H9 (cell line): ENCODE results near the gene ARHGEF17. TPM values are rescaled to one million over a fixed set of nuclear protein-coding genes. Genes with fewer than 3 reads are reported as not detected.

ENCODE experiments used
- DNase-seq: peaks from one replicate; pipeline ENCODE4 v3.0.0-alpha.2; 2017
- H2AFZ ChIP-seq: one replicate; pipeline ENCODE4 v1.6.1; 2013; ENCODE audit warnings: mild to moderate bottlenecking, low read length, control low read depth, moderate library complexity
- H2AK5ac ChIP-seq: 2 replicates; pipeline ENCODE4 v1.6.1; 2013; ENCODE audit warnings: low read length, control low read depth, mixed read lengths; ENCODE audit not compliant: insufficient read length
- H2BK120ac ChIP-seq: one replicate; pipeline ENCODE4 v1.6.1; 2013; ENCODE audit warnings: low read depth, mild to moderate bottlenecking, low read length, control low read depth, inconsistent platforms; ENCODE audit not compliant: poor library complexity, severe bottlenecking
- H2BK12ac ChIP-seq: 2 replicates; pipeline ENCODE4 v1.6.1; 2013; ENCODE audit warnings: low read length, control low read depth, mixed read lengths, low read depth; ENCODE audit not compliant: insufficient read length
- H2BK15ac ChIP-seq: 2 replicates; pipeline ENCODE4 v1.6.1; 2013; ENCODE audit warnings: low read depth, low read length, control low read depth
- H2BK20ac ChIP-seq: one replicate; pipeline ENCODE4 v1.6.1; 2013; ENCODE audit warnings: low read depth, mild to moderate bottlenecking, low read length, control low read depth, inconsistent platforms; ENCODE audit not compliant: poor library complexity, severe bottlenecking
- H2BK5ac ChIP-seq: 2 replicates; pipeline ENCODE4 v1.6.1; 2013; ENCODE audit warnings: low read length, control low read depth, mixed read lengths; ENCODE audit not compliant: insufficient read length
- H3K14ac ChIP-seq: 2 replicates; pipeline ENCODE4 v1.6.1; 2013; ENCODE audit warnings: low read length, control low read depth; ENCODE audit not compliant: insufficient read depth
- H3K18ac ChIP-seq: 2 replicates; pipeline ENCODE4 v1.6.1; 2013; ENCODE audit warnings: low read depth, mild to moderate bottlenecking, mixed read lengths, low read length, control low read depth; ENCODE audit not compliant: insufficient read length
- H3K23ac ChIP-seq: 2 replicates; pipeline ENCODE4 v1.6.1; 2013; ENCODE audit warnings: low read length, control low read depth, mixed read lengths, low read depth; ENCODE audit not compliant: insufficient read length
- H3K23me2 ChIP-seq: 2 replicates; pipeline ENCODE4 v1.6.1; 2013; ENCODE audit warnings: low read depth, mild to moderate bottlenecking, mixed read lengths, low read length, control low read depth; ENCODE audit not compliant: insufficient read length, poor library complexity, severe bottlenecking
- H3K27ac ChIP-seq: 2 replicates; pipeline ENCODE4 v1.5.1; 2013; ENCODE audit warnings: low read length, control low read depth, mixed read lengths, low read depth; ENCODE audit not compliant: insufficient read length
- H3K27me3 ChIP-seq: 2 replicates; pipeline ENCODE4 v1.6.1; 2013; ENCODE audit warnings: low read length, control low read depth, inconsistent platforms; ENCODE audit not compliant: insufficient read depth
- H3K4ac ChIP-seq: 2 replicates; pipeline ENCODE4 v1.6.1; 2013; ENCODE audit warnings: low read depth, mild to moderate bottlenecking, control low read depth, inconsistent platforms, low read length, moderate library complexity
- H3K4me1 ChIP-seq: 2 replicates; pipeline ENCODE4 v1.6.1; 2013; ENCODE audit warnings: low read length, control low read depth, inconsistent platforms; ENCODE audit not compliant: insufficient read depth
- H3K4me2 ChIP-seq: 2 replicates; pipeline ENCODE4 v1.6.1; 2013; ENCODE audit warnings: low read length, control low read depth, mixed read lengths; ENCODE audit not compliant: insufficient read length, insufficient read depth
- H3K56ac ChIP-seq: 2 replicates; pipeline ENCODE4 v1.6.1; 2013; ENCODE audit warnings: low read depth, mild to moderate bottlenecking, mixed read lengths, low read length, control low read depth; ENCODE audit not compliant: insufficient read length
- H3K79me1 ChIP-seq: 2 replicates; pipeline ENCODE4 v1.6.1; 2013; ENCODE audit warnings: low read depth, mild to moderate bottlenecking, moderate library complexity, low read length, control low read depth, inconsistent platforms; ENCODE audit not compliant: insufficient read depth, poor library complexity, severe bottlenecking
- H3K79me2 ChIP-seq: 2 replicates; pipeline ENCODE4 v1.6.1; 2013; ENCODE audit warnings: low read length, control low read depth, inconsistent platforms; ENCODE audit not compliant: insufficient read depth
- H3K9ac ChIP-seq: 2 replicates; pipeline ENCODE4 v1.6.1; 2013; ENCODE audit warnings: low read length, control low read depth, mixed read lengths; ENCODE audit not compliant: insufficient read length; ENCODE audit errors: extremely low read depth
- H3K9me3 ChIP-seq: one replicate; pipeline ENCODE4 v1.6.1; 2013; ENCODE audit warnings: low read depth, low read length, inconsistent platforms; ENCODE audit not compliant: control insufficient read depth
- H3T11ph ChIP-seq: one replicate; pipeline ENCODE4 v1.6.1; 2013; ENCODE audit warnings: mild to moderate bottlenecking, low read length, control low read depth, inconsistent platforms
- H4K20me1 ChIP-seq: one replicate; pipeline ENCODE4 v1.6.1; 2013; ENCODE audit not compliant: control insufficient read depth, insufficient read length, insufficient read depth
- H4K5ac ChIP-seq: 2 replicates; pipeline ENCODE4 v1.6.1; 2013; ENCODE audit warnings: low read depth, mild to moderate bottlenecking, mixed read lengths, low read length, control low read depth; ENCODE audit not compliant: insufficient read length
- H4K8ac ChIP-seq: replicated peaks from 2 replicates; pipeline ENCODE4 v1.6.1; 2013; ENCODE audit warnings: low read length, control low read depth, mixed read lengths, low read depth; ENCODE audit not compliant: insufficient read length
- H4K91ac ChIP-seq: 2 replicates; pipeline ENCODE4 v1.6.1; 2013; ENCODE audit warnings: low read depth, mild to moderate bottlenecking, moderate library complexity, mixed read lengths, low read length, control low read depth; ENCODE audit not compliant: insufficient read length
- H3K27ac Mint-ChIP-seq, 3 experiments: 2 replicates in 2 of 3; 3 replicates in 1 of 3; pipeline ENCODE4 v1.8.0; 2020 to 2021; ENCODE audit warnings: mixed read lengths in 3 of 3, mild to moderate bottlenecking in 1 of 3, moderate library complexity in 1 of 3
- H3K27me3 Mint-ChIP-seq: 2 replicates; pipeline ENCODE4 v1.8.0; 2021; ENCODE audit warnings: low read depth, mild to moderate bottlenecking, moderate library complexity, mixed read lengths
- H3K36me3 Mint-ChIP-seq, 3 experiments: 2 replicates in 2 of 3; 3 replicates in 1 of 3; pipeline ENCODE4 v1.8.0; 2020 to 2021; ENCODE audit warnings: low read depth in 3 of 3, mixed read lengths in 3 of 3; ENCODE audit not compliant: insufficient read depth in 1 of 3
- H3K4me1 Mint-ChIP-seq, 2 experiments: 2 replicates each; pipeline ENCODE4 v1.8.0; 2020; ENCODE audit warnings: mixed read lengths in 2 of 2
- H3K4me3 Mint-ChIP-seq, 2 experiments: 2 replicates in 1 of 2; 3 replicates in 1 of 2; pipeline ENCODE4 v1.8.0; 2020 to 2021; ENCODE audit warnings: mild to moderate bottlenecking in 2 of 2, mixed read lengths in 2 of 2, moderate library complexity in 1 of 2
- H3K9me3 Mint-ChIP-seq, 2 experiments: 2 replicates in 1 of 2; 3 replicates in 1 of 2; pipeline ENCODE4 v1.8.0; 2020; ENCODE audit warnings: mild to moderate bottlenecking in 2 of 2, mixed read lengths in 2 of 2, moderate library complexity in 1 of 2
- WGBS: extraction: QIAGEN DNeasy Blood & Tissue Kit; methylation state at CpG from one replicate; pipeline ENCODE4 v1.1.7; 2013; ENCODE audit warnings: missing lambda C conversion rate, low lambda C conversion rate, mixed read lengths; ENCODE audit not compliant: insufficient read length; ENCODE audit errors: extremely low coverage; 5-methylcytosine and 5-hydroxymethylcytosine counted together
- total RNA-seq: library from RNA; stranded (reverse); gene quantifications from 2 replicates; pipeline ENCODE4 v1.2.1, GENCODE V29; 2021
- TF ChIP-seq, protein P1 (sequence below): fragments of 200-600 bp; sonication (generic); conservative IDR thresholded peaks from 3 replicates; pipeline ENCODE4 v1.8.0; 2021; ENCODE audit warnings: antibody characterized with exemption, mild to moderate bottlenecking

Gene ARHGEF17
- total RNA-seq, 1 experiment from 2014 or later: 7.4 TPM

DNA sequence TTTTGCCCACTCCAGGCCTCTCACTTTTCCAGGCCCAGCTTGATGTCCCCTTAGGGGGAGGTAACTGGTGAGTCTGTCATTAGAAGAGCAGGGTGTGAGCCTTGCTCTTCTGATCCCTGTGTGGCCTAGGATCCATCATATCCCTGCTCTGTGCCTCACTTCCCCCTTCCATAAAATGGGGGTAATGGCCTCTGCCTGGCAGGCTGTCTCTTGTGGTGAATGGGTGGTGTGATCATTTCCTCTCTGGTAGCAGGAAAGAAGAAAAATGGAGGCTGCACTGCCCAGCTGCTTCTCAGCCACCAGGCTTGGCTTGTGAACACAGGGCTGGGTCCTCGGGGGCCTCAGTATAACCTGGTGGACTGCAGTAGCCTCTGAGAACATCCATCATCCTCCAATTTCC, 5.6 kb downstream of the ARHGEF17 start:
- no peaks in the 10 kb centered on the region for H3K79me1 ChIP-seq
- no peak overlapping the region for H2AK5ac ChIP-seq
- peaks cover 0 to 8% (median 2%) of the 10 kb centered on the region in 3 experiments; a peak in 2 of 7 replicates for H3K36me3 Mint-ChIP-seq
- no peak overlapping the region for H2BK20ac ChIP-seq
- H3K27ac Mint-ChIP-seq: no peak overlapping the region
- no peaks in the 10 kb centered on the region for H3K9me3 Mint-ChIP-seq
- H4K5ac ChIP-seq: no peak overlapping the region
- H4K20me1 ChIP-seq: no peaks in the 10 kb centered on the region
- no peak overlapping the region for H2BK15ac ChIP-seq
- H4K8ac ChIP-seq: no peak overlapping the region
- DNase-seq: no peak
- H3K4me1 Mint-ChIP-seq: peaks cover 24 to 51% of the 10 kb centered on the region in 2 experiments
- no peak overlapping the region for H3K4me3 Mint-ChIP-seq
- H3K23ac ChIP-seq: no peak overlapping the region
- no peak overlapping the region for H2BK12ac ChIP-seq
- no peak overlapping the region for H3K4ac ChIP-seq
- no peak overlapping the region for H2AFZ ChIP-seq
- no peaks in the 10 kb centered on the region for H3K9me3 ChIP-seq
- no peak overlapping the region for H3K9ac ChIP-seq
- no peak overlapping the region for H3T11ph ChIP-seq
- H2BK5ac ChIP-seq: no peak overlapping the region
- no CpG with 5 or more reads among the region's 1 CpG for WGBS
- no peak overlapping the region for H3K14ac ChIP-seq
- TF ChIP-seq, protein P1, sequence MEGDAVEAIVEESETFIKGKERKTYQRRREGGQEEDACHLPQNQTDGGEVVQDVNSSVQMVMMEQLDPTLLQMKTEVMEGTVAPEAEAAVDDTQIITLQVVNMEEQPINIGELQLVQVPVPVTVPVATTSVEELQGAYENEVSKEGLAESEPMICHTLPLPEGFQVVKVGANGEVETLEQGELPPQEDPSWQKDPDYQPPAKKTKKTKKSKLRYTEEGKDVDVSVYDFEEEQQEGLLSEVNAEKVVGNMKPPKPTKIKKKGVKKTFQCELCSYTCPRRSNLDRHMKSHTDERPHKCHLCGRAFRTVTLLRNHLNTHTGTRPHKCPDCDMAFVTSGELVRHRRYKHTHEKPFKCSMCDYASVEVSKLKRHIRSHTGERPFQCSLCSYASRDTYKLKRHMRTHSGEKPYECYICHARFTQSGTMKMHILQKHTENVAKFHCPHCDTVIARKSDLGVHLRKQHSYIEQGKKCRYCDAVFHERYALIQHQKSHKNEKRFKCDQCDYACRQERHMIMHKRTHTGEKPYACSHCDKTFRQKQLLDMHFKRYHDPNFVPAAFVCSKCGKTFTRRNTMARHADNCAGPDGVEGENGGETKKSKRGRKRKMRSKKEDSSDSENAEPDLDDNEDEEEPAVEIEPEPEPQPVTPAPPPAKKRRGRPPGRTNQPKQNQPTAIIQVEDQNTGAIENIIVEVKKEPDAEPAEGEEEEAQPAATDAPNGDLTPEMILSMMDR: no peak
- H3K4me2 ChIP-seq: no peak overlapping the region
- no peak overlapping the region for H3K27ac ChIP-seq
- H4K91ac ChIP-seq: no peak overlapping the region
- peaks cover 39% of the 10 kb centered on the region for H3K27me3 Mint-ChIP-seq
- H3K4me1 ChIP-seq: no peaks in the 10 kb centered on the region
- H3K27me3 ChIP-seq: no peaks in the 10 kb centered on the region; the same call in 1 of the 2 replicates
- H2BK120ac ChIP-seq: no peak overlapping the region
- H3K23me2 ChIP-seq: peaks cover 10% of the 10 kb centered on the region
- H3K18ac ChIP-seq: no peak overlapping the region
- H3K56ac ChIP-seq: no peak overlapping the region
- H3K79me2 ChIP-seq: no peaks in the 10 kb centered on the region; the same call in 1 of the 2 replicates
